Adrenal gland (tissue), 5 donors: Measurements from ENCODE around the gene PTBP1.
"Not testable (repeated sequence)": the region's sequence is repeated elsewhere in the genome, so short reads cannot be mapped to it uniquely, and the experiment has no call there.

Experiments used
- POLR2A ChIP-seq, 2 donors: fragments of 450-650 bp; IDR thresholded peaks; one replicate each; pipeline ENCODE4 v1.6.1; 2017; ENCODE audit warnings: antibody characterized with exemption in 2 of 2, mild to moderate bottlenecking in 2 of 2, moderate library complexity in 1 of 2
- TF ChIP-seq, protein P1 (sequence below), 6 experiments: fragments of 450-650 bp in 4 of 6; fragments of 200-600 bp in 2 of 6; sonication (generic) in 1 of 6; IDR thresholded peaks; 1 replicate in 5 of 6; 2 replicates in 1 of 6; pipeline versions ENCODE4 v1.5.1 to v1.8.0; 2016 to 2021; ENCODE audit warnings: antibody characterized with exemption in 6 of 6, mild to moderate bottlenecking in 2 of 6, moderate library complexity in 1 of 6
- donor health status: DM: no; HTN: no; CAD: no.

- not testable (repeated sequence) for TF ChIP-seq POLR2A (IDR thresholded peaks at IDR 0.05)
- TF ChIP-seq, protein P1, sequence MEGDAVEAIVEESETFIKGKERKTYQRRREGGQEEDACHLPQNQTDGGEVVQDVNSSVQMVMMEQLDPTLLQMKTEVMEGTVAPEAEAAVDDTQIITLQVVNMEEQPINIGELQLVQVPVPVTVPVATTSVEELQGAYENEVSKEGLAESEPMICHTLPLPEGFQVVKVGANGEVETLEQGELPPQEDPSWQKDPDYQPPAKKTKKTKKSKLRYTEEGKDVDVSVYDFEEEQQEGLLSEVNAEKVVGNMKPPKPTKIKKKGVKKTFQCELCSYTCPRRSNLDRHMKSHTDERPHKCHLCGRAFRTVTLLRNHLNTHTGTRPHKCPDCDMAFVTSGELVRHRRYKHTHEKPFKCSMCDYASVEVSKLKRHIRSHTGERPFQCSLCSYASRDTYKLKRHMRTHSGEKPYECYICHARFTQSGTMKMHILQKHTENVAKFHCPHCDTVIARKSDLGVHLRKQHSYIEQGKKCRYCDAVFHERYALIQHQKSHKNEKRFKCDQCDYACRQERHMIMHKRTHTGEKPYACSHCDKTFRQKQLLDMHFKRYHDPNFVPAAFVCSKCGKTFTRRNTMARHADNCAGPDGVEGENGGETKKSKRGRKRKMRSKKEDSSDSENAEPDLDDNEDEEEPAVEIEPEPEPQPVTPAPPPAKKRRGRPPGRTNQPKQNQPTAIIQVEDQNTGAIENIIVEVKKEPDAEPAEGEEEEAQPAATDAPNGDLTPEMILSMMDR (IDR thresholded peaks at IDR 0.05), result not testable (repeated sequence)
Measured at GRCh38 chr19:842802-843179, 45.5 kb downstream of the PTBP1 start.
